ENCODE results near the gene RNF7.
"Not testable (repeated sequence)": the region's sequence is repeated elsewhere in the genome, so short reads cannot be mapped to it uniquely, and the experiment has no call there.

RNF7 gene

GRCh38 chr3:141735176-141735575 lies 2.9 kb upstream of the RNF7 start:
- FAIRE-seq (no peak), DNase-seq (ENCODE audit: low spot score) (no peak)

DNA sequence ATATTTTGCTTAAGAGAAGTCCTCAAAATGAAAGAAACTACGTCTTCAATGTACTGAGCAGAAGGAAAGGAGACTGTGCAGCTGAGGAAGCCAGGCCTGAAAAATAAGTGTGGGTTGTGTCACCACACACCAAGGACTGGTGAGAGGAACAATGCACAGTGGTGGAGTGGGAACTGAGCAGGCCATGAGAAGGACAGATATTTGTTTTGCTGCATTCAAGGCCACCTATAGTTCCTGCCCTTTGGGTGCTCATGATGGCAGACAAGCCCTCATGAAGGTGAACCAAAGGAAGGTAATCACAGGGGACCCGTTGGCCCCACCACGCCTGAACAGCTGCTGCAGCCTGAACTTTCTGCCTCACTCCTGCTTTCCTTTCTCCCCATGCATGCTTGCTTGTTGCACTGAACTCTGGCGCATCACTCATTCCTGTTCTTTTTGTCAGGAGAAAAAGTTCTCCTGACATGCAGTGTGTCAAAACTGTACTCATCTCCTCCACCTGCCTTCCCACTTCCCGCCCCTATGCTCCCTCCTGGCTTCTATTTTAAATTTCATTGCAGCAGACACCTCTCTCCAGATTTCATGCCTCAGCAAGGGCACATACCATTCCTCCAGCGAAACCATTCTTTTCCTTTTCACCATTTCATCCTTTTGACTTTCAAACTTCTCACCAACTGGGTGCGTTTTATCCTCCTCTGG lies 2.2 kb upstream of the RNF7 start:
- FAIRE-seq (no peak), DNase-seq (ENCODE audit: low spot score) (no peak)

DNA sequence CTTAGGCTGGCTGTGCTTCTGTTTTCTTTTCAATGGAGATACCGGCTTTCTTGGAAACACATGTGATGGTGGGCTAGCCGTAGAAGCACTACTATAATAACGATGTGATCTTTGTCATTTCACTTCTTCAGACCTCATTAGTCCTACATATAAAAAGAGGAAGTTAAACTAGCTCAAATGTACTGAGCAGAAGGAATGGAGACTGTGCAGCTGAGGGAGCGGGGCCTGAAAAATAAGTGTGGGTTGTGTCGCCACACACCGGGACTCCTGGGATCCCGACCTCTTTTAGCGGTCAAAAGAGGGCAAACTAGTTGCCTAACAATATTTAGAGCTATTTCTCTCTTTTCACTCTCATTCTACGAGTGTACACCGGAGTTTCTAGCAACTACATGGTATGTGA lies 1.0 kb upstream of the RNF7 start:
- no peak for FAIRE-seq
- DNase-seq (ENCODE audit: low spot score) = no peak

DNA sequence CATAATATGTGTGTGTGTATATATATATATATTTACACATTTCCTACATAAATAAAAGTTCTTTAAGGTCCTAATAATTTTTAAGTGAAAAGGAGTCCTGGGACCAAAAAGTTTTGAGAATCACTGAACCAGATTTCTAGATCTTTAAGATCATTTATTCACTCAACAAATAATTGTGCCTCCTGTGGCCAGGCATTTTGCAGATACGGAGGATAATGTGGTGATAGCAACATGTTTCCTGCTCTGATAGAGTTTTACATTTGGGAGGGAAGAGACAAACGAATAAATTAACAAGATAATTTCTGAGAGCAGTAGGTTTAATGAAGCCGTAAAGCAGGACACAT lies 448 bp upstream of the RNF7 start:
- DNase-seq (ENCODE audit: low spot score) = no peak
- no peak for FAIRE-seq

DNA sequence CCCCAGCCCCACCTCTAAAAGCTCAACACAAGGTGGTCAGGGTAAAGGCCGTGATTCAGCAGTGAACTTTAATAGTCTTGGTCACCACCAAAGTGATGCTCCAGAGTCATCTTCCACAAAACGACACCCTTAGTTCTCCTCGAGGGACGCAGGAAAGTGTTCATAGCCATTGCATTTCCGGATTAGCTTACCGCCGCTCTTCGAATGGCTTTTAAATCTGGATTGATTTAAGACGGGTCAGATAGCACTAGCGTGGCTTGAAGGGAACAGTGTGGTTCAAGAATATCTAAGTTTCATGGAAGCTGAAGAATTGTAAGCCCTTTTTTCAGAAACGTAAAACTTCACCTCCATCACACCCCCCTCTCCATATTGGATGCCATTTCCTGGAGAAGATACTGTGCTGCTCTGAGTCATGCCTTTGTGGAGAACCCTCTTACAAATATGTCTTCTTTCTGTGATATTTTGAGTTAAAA lies 829 bp downstream of the RNF7 start:
- FAIRE-seq (peak; percentile 57), DNase-seq (ENCODE audit: low spot score) (peak; percentile 40)

GRCh38 chr3:141739731-141740130 lies 1.6 kb downstream of the RNF7 start:
- FAIRE-seq = no peak

DNA sequence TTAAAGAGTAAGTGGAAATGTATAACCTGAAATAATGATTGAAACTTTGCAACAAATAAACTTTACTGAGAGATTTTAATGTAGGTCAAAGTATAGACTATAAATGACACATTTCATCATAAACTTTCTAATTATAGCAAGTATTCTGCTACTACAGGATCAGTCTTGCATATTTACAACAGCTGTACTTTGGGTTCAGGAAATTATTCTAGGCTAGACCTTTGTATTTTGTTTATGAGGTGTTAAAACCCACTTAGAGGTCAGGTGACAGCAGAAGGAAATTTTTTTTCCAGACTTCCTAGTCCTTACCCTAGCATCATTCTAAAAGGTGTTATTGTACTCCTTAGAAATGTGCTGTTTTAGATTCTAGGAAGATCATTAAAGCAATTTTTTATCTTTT lies 2.3 kb downstream of the RNF7 start:
- no peak for DNase-seq (ENCODE audit: low spot score)
- FAIRE-seq = no peak

More at GRCh38 chr3:141739731-141740130, 1.6 kb downstream of the RNF7 start:
- no peak for DNase-seq (ENCODE audit: low spot score)

GRCh38 chr3:141743305-141743704 lies 5.2 kb downstream of the RNF7 start:
- FAIRE-seq (no peak), DNase-seq (ENCODE audit: low spot score) (no peak)

GRCh38 chr3:141746962-141747361 lies 8.9 kb downstream of the RNF7 start:
- FAIRE-seq (no peak), DNase-seq (ENCODE audit: low spot score) (no peak)

- FAIRE-seq (no peak), DNase-seq (ENCODE audit: low spot score) (no peak)
Measured at GRCh38 chr3:141753399-141753798, 15.3 kb downstream of the RNF7 start.

DNA sequence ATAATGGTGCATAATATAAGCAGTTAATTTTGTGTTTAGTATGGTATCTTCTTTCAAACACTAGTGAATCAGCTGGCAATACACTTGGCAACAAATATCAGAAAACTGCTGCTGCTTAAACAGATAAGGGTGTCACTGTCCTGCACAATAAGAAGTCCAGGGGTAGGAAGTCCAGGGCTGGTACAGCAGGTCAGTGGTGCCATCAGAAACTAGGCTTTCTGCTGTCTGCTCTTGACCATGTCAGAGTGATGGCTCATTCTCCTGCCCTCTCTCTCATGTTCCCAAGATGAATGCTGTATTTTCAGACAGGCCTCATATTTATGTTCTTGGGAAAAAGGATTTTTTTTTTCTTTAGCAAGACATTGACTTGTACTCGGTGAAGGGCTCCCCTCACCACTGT lies 15.9 kb downstream of the RNF7 start:
- FAIRE-seq = no peak
- no peak for DNase-seq (ENCODE audit: low spot score)

GRCh38 chr3:141762552-141762951 lies 24.5 kb downstream of the RNF7 start:
- FAIRE-seq = not testable (repeated sequence)

GRCh38 chr3:141763088-141763750 lies 25.1 kb downstream of the RNF7 start, which contains the start of gene GRK7:
Gene GRK7 (plus strand): TSS chr3:141763408. CDS start chr3:141778285, 14,877 bp downstream.
- FAIRE-seq = no peak
- no peak for DNase-seq (ENCODE audit: low spot score)

More at GRCh38 chr3:141762552-141762951, 24.5 kb downstream of the RNF7 start:
- DNase-seq (ENCODE audit: low spot score) = not testable (repeated sequence)

DNA sequence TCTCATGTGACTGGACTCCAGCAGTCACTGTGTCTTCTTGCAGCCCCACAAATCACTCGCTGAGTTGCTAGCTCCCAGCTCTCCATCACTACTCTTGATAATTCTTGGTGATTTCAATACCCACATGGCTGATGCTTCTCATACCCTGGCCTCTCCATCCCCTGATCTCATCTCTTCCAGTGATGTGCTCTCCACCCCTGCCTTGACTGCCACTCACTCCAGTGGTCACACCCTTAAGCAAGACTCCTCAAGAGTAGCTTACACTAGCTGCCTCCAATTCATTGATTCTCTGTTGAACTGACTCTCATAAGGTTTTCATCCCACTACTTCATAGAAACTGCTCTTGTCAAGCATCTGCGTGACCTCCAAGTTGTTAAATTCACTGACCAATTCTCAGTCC lies 25.9 kb downstream of the RNF7 start:
- FAIRE-seq (no peak), DNase-seq (ENCODE audit: low spot score) (no peak)

- no peak for DNase-seq (ENCODE audit: low spot score)
- FAIRE-seq = no peak
Measured at GRCh38 chr3:141764465-141764864, 26.4 kb downstream of the RNF7 start.

GRCh38 chr3:141764986-141765385 lies 26.9 kb downstream of the RNF7 start:
- DNase-seq (ENCODE audit: low spot score) (no peak), FAIRE-seq (no peak)

DNA sequence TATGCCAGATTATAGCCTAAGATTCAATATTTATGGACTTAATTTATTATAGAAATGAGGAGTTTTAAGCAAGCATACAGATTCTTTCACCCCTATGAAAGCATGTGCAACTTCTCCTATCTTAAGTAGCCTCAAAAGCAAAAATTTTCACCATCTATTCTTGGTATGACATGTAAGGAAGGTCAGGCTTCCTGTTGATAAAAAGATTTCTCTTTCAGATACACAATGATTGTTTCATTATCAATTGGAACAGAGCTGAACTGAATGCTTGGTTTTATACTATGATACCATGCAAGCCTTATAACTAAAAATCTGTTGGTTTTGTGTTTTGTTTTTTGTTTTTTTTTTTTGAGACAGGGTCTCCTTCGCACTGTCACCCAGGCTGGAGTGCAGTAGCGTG lies 29.0 kb downstream of the RNF7 start:
- no peak for FAIRE-seq
- DNase-seq (ENCODE audit: low spot score) = no peak

GRCh38 chr3:141769221-141769894 lies 31.3 kb downstream of the RNF7 start:
- DNase-seq (ENCODE audit: low spot score) (no peak), FAIRE-seq (no peak)

- FAIRE-seq (no peak), DNase-seq (ENCODE audit: low spot score) (no peak)
Measured at GRCh38 chr3:141773676-141774075, 35.6 kb downstream of the RNF7 start.

- no peak for FAIRE-seq
Measured at GRCh38 chr3:141776376-141776775, 38.3 kb downstream of the RNF7 start.

GRCh38 chr3:141776885-141777284 lies 38.8 kb downstream of the RNF7 start:
- FAIRE-seq (no peak), DNase-seq (ENCODE audit: low spot score) (no peak)

More at GRCh38 chr3:141776376-141776775, 38.3 kb downstream of the RNF7 start:
- no peak for DNase-seq (ENCODE audit: low spot score)

Measured in RCC 7860 (cell line).